Measurements from ENCODE around the gene SLC1A2.

DNA sequence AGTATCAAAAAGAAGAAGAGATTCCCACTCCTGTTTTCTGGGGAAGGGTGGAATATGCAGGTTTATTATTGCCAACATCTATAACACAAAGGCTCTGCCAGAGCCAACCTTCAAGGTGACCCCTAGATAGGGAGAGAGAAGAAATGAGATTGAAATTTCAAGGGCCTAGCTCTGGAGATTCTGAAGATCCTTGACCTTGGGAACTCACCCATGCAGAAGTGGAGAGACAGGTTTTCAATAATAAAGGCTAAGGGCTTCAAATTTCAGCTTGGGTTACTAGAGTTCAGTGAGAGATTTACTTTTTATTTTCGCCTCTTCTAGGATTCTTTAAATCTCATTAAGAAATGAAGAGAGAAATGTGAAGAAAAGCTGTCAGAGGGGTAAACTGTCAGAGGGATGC lies 182.0 kb downstream of the SLC1A2 start:
- TF ChIP-seq, protein P1, sequence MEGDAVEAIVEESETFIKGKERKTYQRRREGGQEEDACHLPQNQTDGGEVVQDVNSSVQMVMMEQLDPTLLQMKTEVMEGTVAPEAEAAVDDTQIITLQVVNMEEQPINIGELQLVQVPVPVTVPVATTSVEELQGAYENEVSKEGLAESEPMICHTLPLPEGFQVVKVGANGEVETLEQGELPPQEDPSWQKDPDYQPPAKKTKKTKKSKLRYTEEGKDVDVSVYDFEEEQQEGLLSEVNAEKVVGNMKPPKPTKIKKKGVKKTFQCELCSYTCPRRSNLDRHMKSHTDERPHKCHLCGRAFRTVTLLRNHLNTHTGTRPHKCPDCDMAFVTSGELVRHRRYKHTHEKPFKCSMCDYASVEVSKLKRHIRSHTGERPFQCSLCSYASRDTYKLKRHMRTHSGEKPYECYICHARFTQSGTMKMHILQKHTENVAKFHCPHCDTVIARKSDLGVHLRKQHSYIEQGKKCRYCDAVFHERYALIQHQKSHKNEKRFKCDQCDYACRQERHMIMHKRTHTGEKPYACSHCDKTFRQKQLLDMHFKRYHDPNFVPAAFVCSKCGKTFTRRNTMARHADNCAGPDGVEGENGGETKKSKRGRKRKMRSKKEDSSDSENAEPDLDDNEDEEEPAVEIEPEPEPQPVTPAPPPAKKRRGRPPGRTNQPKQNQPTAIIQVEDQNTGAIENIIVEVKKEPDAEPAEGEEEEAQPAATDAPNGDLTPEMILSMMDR (IDR thresholded peaks at IDR 0.05) = no peak
- TF ChIP-seq POLR2A (IDR thresholded peaks at IDR 0.05) = no peak

Data from uterus (tissue), 2 donors.